Renal pelvis (tissue), 4 donors: ENCODE data around the gene SH3BGRL3. TPM values are rescaled to one million over a fixed set of nuclear protein-coding genes. Genes with fewer than 3 reads are reported as not detected.

Experiments
- DNase-seq: peaks from one replicate; pipeline ENCODE4 v3.0.0-alpha.2; 2013
- polyA plus RNA-seq, 3 donors: library from polyadenylated mRNA; unstranded; fragments of 120-200 nt; gene quantifications; one replicate each; pipeline ENCODE4 v1.2.1, GENCODE V29; 2013; ENCODE audit not compliant: insufficient read length in 3 of 3

Gene SH3BGRL3
- polyA plus RNA-seq, 3 donors, result 85.2 to 120 (median 92.9) TPM

- no peak for DNase-seq
Measured at GRCh38 chr1:26274801-26275425, 5.0 kb upstream of the SH3BGRL3 start.

- DNase-seq, result peak; percentile 75
Measured at GRCh38 chr1:26275580-26276431, 4.1 kb upstream of the SH3BGRL3 start.

GRCh38 chr1:26276432-26276838 lies 3.5 kb upstream of the SH3BGRL3 start:
- DNase-seq, result no peak

- no peak for DNase-seq
Measured at GRCh38 chr1:26277261-26277661, 2.6 kb upstream of the SH3BGRL3 start.

- DNase-seq, result no peak
Measured at GRCh38 chr1:26277719-26278118, 2.2 kb upstream of the SH3BGRL3 start.

GRCh38 chr1:26278303-26278702 lies 1.6 kb upstream of the SH3BGRL3 start:
- DNase-seq, result no peak

GRCh38 chr1:26278724-26279455 lies 996 bp upstream of the SH3BGRL3 start:
- DNase-seq, result no peak

GRCh38 chr1:26280333-26281042 lies 602 bp downstream of the SH3BGRL3 start:
- no peak for DNase-seq

GRCh38 chr1:26281091-26281958 lies 1.4 kb downstream of the SH3BGRL3 start:
- no peak for DNase-seq

GRCh38 chr1:26281971-26282370 lies 2.1 kb downstream of the SH3BGRL3 start:
- peak; percentile 58 for DNase-seq

GRCh38 chr1:26282401-26282918 lies 2.6 kb downstream of the SH3BGRL3 start:
- DNase-seq, result no peak

GRCh38 chr1:26283279-26283853 lies 3.5 kb downstream of the SH3BGRL3 start:
- no peak for DNase-seq

- no peak for DNase-seq
Measured at GRCh38 chr1:26283871-26284596, 4.1 kb downstream of the SH3BGRL3 start.

- DNase-seq, result no peak
Measured at GRCh38 chr1:26284597-26285347, 4.9 kb downstream of the SH3BGRL3 start.

- DNase-seq, result no peak
Measured at GRCh38 chr1:26285366-26286063, 5.6 kb downstream of the SH3BGRL3 start.

- DNase-seq, result no peak
Measured at GRCh38 chr1:26286064-26286416, 6.2 kb downstream of the SH3BGRL3 start.

- DNase-seq, result no peak
Measured at GRCh38 chr1:26287033-26287711, 7.3 kb downstream of the SH3BGRL3 start.

GRCh38 chr1:26287811-26288210 lies 7.9 kb downstream of the SH3BGRL3 start:
- no peak for DNase-seq
